HepG2 (cell line): ENCODE measurements around the gene PTCD3. TPM values are rescaled to one million over a fixed set of nuclear protein-coding genes. Genes with fewer than 3 reads are reported as not detected.

Experiments
- ARNT ChIP-seq: fragments of 450-650 bp; IDR thresholded peaks from 2 replicates; pipeline ENCODE4 v1.6.1; 2017
- ASH2L ChIP-seq: fragments of 300-600, 200-600 bp; sonication (generic); IDR thresholded peaks from 2 replicates; pipeline ENCODE4 v1.7.0; 2017; ENCODE audit warnings: low read depth, mild to moderate bottlenecking, moderate library complexity, mixed read lengths, low read length; ENCODE audit not compliant: insufficient read length
- CSRNP1 ChIP-seq: sonication (generic); formaldehyde crosslinking; IDR thresholded peaks from 2 replicates; pipeline ENCODE4 v1.8.1; 2023; ENCODE audit warnings: mild to moderate bottlenecking, missing genetic modification reagents
- FOXA1 ChIP-seq, 2 experiments: fragments of 450-650 bp in 1 of 2; sonication (generic) in 1 of 2; formaldehyde crosslinking in 1 of 2; IDR thresholded peaks; 2 replicates each; pipeline versions ENCODE4 v1.4.0 to v1.6.1; 2016 to 2020; ENCODE audit warnings: missing genetic modification reagents in 1 of 2
- FOXM1 ChIP-seq: sonication (generic); formaldehyde crosslinking; IDR thresholded peaks from 2 replicates; pipeline ENCODE4 v1.5.0; 2020; ENCODE audit warnings: missing genetic modification reagents
- HMGA1 ChIP-seq: sonication (generic); formaldehyde crosslinking; conservative IDR thresholded peaks from 2 replicates; pipeline ENCODE4 v1.4.0; 2020; ENCODE audit warnings: missing genetic modification reagents
- JARID2 ChIP-seq: sonication (generic); formaldehyde crosslinking; IDR thresholded peaks from 2 replicates; pipeline ENCODE4 v1.8.1; 2023; ENCODE audit warnings: missing genetic modification reagents, inconsistent platforms; ENCODE audit not compliant: insufficient replicate concordance
- KAT2B ChIP-seq: fragments of 150-350 bp; IDR thresholded peaks from 2 replicates; pipeline ENCODE4 v1.6.1; 2014; ENCODE audit warnings: low read depth, low read length, borderline replicate concordance
- KDM3A ChIP-seq: IDR thresholded peaks from 2 replicates; pipeline ENCODE4 v1.6.1; 2018; ENCODE audit warnings: low read depth, missing compliant biosample characterization
- MNT ChIP-seq: fragments of 450-650 bp; IDR thresholded peaks from 2 replicates; pipeline ENCODE4 v1.6.1; 2016
- RARG ChIP-seq: sonication (generic); formaldehyde crosslinking; IDR thresholded peaks from 2 replicates; pipeline ENCODE4 v1.4.0; 2020; ENCODE audit warnings: low read depth, mild to moderate bottlenecking, missing genetic modification reagents
- SNAI1 ChIP-seq: sonication (generic); formaldehyde crosslinking; IDR thresholded peaks from 2 replicates; pipeline ENCODE4 v1.5.0; 2020; ENCODE audit warnings: mild to moderate bottlenecking, missing genetic modification reagents, borderline replicate concordance
- SP1 ChIP-seq, 2 experiments: fragments of 450-650 bp in 1 of 2; sonication (generic) in 1 of 2; formaldehyde crosslinking in 1 of 2; IDR thresholded peaks; 2 replicates each; pipeline versions ENCODE4 v1.4.0 to v1.6.1; 2016 to 2020; ENCODE audit warnings: missing genetic modification reagents in 1 of 2
- SPEN ChIP-seq: sonication (generic); formaldehyde crosslinking; IDR thresholded peaks from 2 replicates; pipeline ENCODE4 v1.5.1; 2020; ENCODE audit warnings: low read depth, mild to moderate bottlenecking, missing genetic modification reagents
- TCF7L2 ChIP-seq: IDR thresholded peaks from 2 replicates; pipeline ENCODE4 v1.6.1; 2011; ENCODE audit warnings: mild to moderate bottlenecking, low read depth, low read length, moderate library complexity
- YEATS2 ChIP-seq: sonication (generic); formaldehyde crosslinking; IDR thresholded peaks from 2 replicates; pipeline ENCODE4 v1.4.0; 2020; ENCODE audit warnings: missing genetic modification reagents, borderline replicate concordance
- ZFP36L2 ChIP-seq: sonication (generic); formaldehyde crosslinking; IDR thresholded peaks from 2 replicates; pipeline ENCODE4 v1.4.0; 2020; ENCODE audit warnings: missing genetic modification reagents
- ZFP82 ChIP-seq: sonication (generic); formaldehyde crosslinking; IDR thresholded peaks from 2 replicates; pipeline ENCODE4 v1.5.1; 2020; ENCODE audit warnings: mild to moderate bottlenecking, missing genetic modification reagents, borderline replicate concordance
- ZFX ChIP-seq: sonication (generic); formaldehyde crosslinking; IDR thresholded peaks from 2 replicates; pipeline ENCODE4 v1.4.0; 2020; ENCODE audit warnings: mild to moderate bottlenecking, low read depth, missing genetic modification reagents, moderate library complexity
- ZNF136 ChIP-seq: sonication (generic); formaldehyde crosslinking; IDR thresholded peaks from 2 replicates; pipeline ENCODE4 v1.8.1; 2022; ENCODE audit warnings: low read depth, mild to moderate bottlenecking, moderate library complexity, missing genetic modification reagents
- ZNF24 ChIP-seq: fragments of 450-650 bp; IDR thresholded peaks from 2 replicates; pipeline ENCODE4 v1.6.1; 2017; ENCODE audit warnings: antibody characterized with exemption, mild to moderate bottlenecking
- ZNF589 ChIP-seq: sonication (generic); formaldehyde crosslinking; conservative IDR thresholded peaks from 2 replicates; pipeline ENCODE4 v1.8.0; 2022; ENCODE audit warnings: mild to moderate bottlenecking, moderate library complexity, missing genetic modification reagents
- ZNF75D ChIP-seq: sonication (generic); formaldehyde crosslinking; IDR thresholded peaks from 2 replicates; pipeline ENCODE4 v1.8.1; 2023; ENCODE audit warnings: missing genetic modification reagents, mild to moderate bottlenecking, borderline replicate concordance
- ZNF850 ChIP-seq: sonication (generic); formaldehyde crosslinking; conservative IDR thresholded peaks from 2 replicates; pipeline ENCODE4 v1.9.0; 2021; ENCODE audit warnings: mild to moderate bottlenecking, missing genetic modification reagents
- polyA plus RNA-seq, 8 experiments: library from polyadenylated mRNA; depleted of rRNA in 3 of 8; stranded (reverse) in 7 of 8; unstranded in 1 of 8; fragments of >200 nt; fragmentation: Illumina TruSeq in 4 of 8; extraction: Trizol in 4 of 8; gene quantifications; 2 replicates each; pipeline versions ENCODE4 v1.2.1 to v1.2.3, GENCODE V29; 2011 to 2016; ENCODE audit warnings: low read depth in 4 of 8, missing spikeins in 1 of 8, mixed read lengths in 1 of 8; ENCODE audit not compliant: insufficient read depth in 1 of 8
- total RNA-seq, 5 experiments: library from RNA; depleted of rRNA; stranded (reverse); fragments of >200 nt; fragmentation: Illumina TruSeq; extraction: Trizol; gene quantifications; 2 replicates each; pipeline ENCODE4 v1.2.3, GENCODE V29; 2016; ENCODE audit warnings: low read depth in 1 of 5
- TF ChIP-seq, protein P1 (sequence below): sonication (generic); formaldehyde crosslinking; IDR thresholded peaks from 2 replicates; pipeline ENCODE4 v1.8.1; 2023; ENCODE audit warnings: mild to moderate bottlenecking, inconsistent platforms, moderate library complexity, missing genetic modification reagents, borderline replicate concordance

PTCD3 gene
- total and polyA plus RNA-seq, 2 of the 13 experiments (the other 11 are each of a cell fraction or from before 2014, with no cell fraction given), result 124 to 309 TPM

- TF ChIP-seq YEATS2 (CRISPR knock-in tag) (no peak), ZFP36L2 (no peak), MNT (peak; percentile 13; the same call in 1 of the 2 replicates), ARNT (no peak), RARG (no peak), ZNF24 (no peak), KDM3A (no peak), FOXA1 (IDR thresholded peaks at IDR 0.05) (no peak), FOXA1 (CRISPR knock-in tag; IDR thresholded peaks at IDR 0.05) (no peak), HMGA1 (no peak), ZNF589 (CRISPR knock-in tag) (no peak), CSRNP1 (no peak), TCF7L2 (no peak), ZFP82 (0 out of 2 replicates have a peak, but pooled peaks have one; percentile 29), SNAI1 (CRISPR knock-in tag) (no peak), SP1 (IDR thresholded peaks at IDR 0.05) (no peak), SP1 (CRISPR knock-in tag; IDR thresholded peaks at IDR 0.05) (no peak), ZNF75D (CRISPR knock-in tag) (no peak), ASH2L (no peak), ZNF850 (CRISPR knock-in tag) (0 out of 2 replicates have a peak, but pooled peaks have one; percentile 39), SPEN (CRISPR knock-in tag) (peak; percentile 64; the same call in 1 of the 2 replicates), FOXM1 (CRISPR knock-in tag) (no peak), ZNF136 (CRISPR knock-in tag) (0 out of 2 replicates have a peak, but pooled peaks have one; percentile 73), JARID2 (CRISPR knock-in tag) (no peak), ZFX (peak; percentile 94), KAT2B (no peak)
- TF ChIP-seq, protein P1, sequence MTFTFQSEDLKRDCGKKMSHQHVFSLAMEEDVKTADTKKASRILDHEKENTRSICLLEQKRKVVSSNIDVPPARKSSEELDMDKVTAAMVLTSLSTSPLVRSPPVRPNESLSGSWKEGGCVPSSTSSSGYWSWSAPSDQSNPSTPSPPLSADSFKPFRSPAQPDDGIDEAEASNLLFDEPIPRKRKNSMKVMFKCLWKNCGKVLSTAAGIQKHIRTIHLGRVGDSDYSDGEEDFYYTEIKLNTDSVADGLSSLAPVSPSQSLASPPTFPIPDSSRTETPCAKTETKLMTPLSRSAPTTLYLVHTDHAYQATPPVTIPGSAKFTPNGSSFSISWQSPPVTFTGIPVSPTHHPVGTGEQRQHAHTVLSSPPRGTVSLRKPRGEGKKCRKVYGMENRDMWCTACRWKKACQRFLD, result no peak; the same call in 1 of the 2 replicates
Measured at GRCh38 chr2:86105252-86105968, 625 bp upstream of the PTCD3 start, which contains the start of gene POLR1A (continued).
